ENCODE data around the gene WBP4. TPM values are rescaled to one million over a fixed set of nuclear protein-coding genes. Genes with fewer than 3 reads are reported as not detected.
"Not testable (repeated sequence)": the region's sequence is repeated elsewhere in the genome, so short reads cannot be mapped to it uniquely, and the experiment has no call there.

The WBP4 gene
- total RNA-seq, 1 donor from 2014 or later: 20.8 TPM

- intact Hi-C loops (cut with micrococcal nuclease): no loop called here
- DNase-seq: no peak
- peak; percentile 20 for ATAC-seq
Measured at GRCh38 chr13:41040584-41041334, 20.6 kb upstream of the WBP4 start.

- DNase-seq; ATAC-seq; intact Hi-C loops (cut with micrococcal nuclease): not testable (repeated sequence)
Measured at GRCh38 chr13:41042419-41042818, 18.9 kb upstream of the WBP4 start.

GRCh38 chr13:41048640-41049039 lies 12.7 kb upstream of the WBP4 start:
- DNase-seq (no peak), ATAC-seq (no peak)
- intact Hi-C loops (cut with micrococcal nuclease): no loop called here

GRCh38 chr13:41049480-41050440 lies 11.5 kb upstream of the WBP4 start:
- intact Hi-C loops (cut with micrococcal nuclease): loop anchor here (5.0 kb wide), 1 partner anchor 37 kb away; no protein-coding TSS in a partner anchor
- DNase-seq: no peak
- ATAC-seq: no peak

GRCh38 chr13:41052441-41052840 lies 8.9 kb upstream of the WBP4 start:
- intact Hi-C loops (cut with micrococcal nuclease): loop anchor here (5.0 kb wide), 1 partner anchor 40 kb away; no protein-coding TSS in a partner anchor
- ATAC-seq: no peak

GRCh38 chr13:41053384-41053826 lies 7.9 kb upstream of the WBP4 start:
- DNase-seq: no peak
- intact Hi-C loops (cut with micrococcal nuclease): loop anchor here (5.0 kb wide), 1 partner anchor 41 kb away; no protein-coding TSS in a partner anchor
- peak; percentile 79 for ATAC-seq

More at GRCh38 chr13:41052441-41052840, 8.9 kb upstream of the WBP4 start:
- DNase-seq: no peak

GRCh38 chr13:41054212-41054877 lies 7.0 kb upstream of the WBP4 start:
- ATAC-seq (peak; percentile 42), DNase-seq (no peak)
- intact Hi-C loops (cut with micrococcal nuclease): loop anchor here (5.0 kb wide), 1 partner anchor 42 kb away; no protein-coding TSS in a partner anchor

GRCh38 chr13:41054919-41055619 lies 6.2 kb upstream of the WBP4 start:
- ATAC-seq: no peak
- intact Hi-C loops (cut with micrococcal nuclease): loop anchor here (5.0 kb wide), 1 partner anchor 43 kb away; no protein-coding TSS in a partner anchor
- no peak for DNase-seq

GRCh38 chr13:41056194-41056593 lies 5.1 kb upstream of the WBP4 start:
- intact Hi-C loops (cut with micrococcal nuclease): no loop called here
- ATAC-seq (no peak), DNase-seq (no peak)

- intact Hi-C loops (cut with micrococcal nuclease): no loop called here
- ATAC-seq (no peak), DNase-seq (no peak)
Measured at GRCh38 chr13:41056826-41057711, 4.2 kb upstream of the WBP4 start.

- DNase-seq (no peak), ATAC-seq (no peak)
- intact Hi-C loops (cut with micrococcal nuclease): no loop called here
Measured at GRCh38 chr13:41058295-41059070, 2.8 kb upstream of the WBP4 start.

GRCh38 chr13:41059456-41060081 lies 1.7 kb upstream of the WBP4 start:
- intact Hi-C loops (cut with micrococcal nuclease): no loop called here
- DNase-seq (no peak), ATAC-seq (no peak)

GRCh38 chr13:41060082-41060723 lies 1.1 kb upstream of the WBP4 start:
- DNase-seq (peak; percentile 94), ATAC-seq (peak; percentile 72)
- intact Hi-C loops (cut with micrococcal nuclease): no loop called here

GRCh38 chr13:41060724-41061074 lies 610 bp upstream of the WBP4 start:
- intact Hi-C loops (cut with micrococcal nuclease): no loop called here
- DNase-seq: peak; percentile 91
- peak; percentile 61 for ATAC-seq

- DNase-seq: no peak
- intact Hi-C loops (cut with micrococcal nuclease): no loop called here
- ATAC-seq: peak; percentile 39
Measured at GRCh38 chr13:41061914-41062837, 867 bp downstream of the WBP4 start.
